DMS153 treated with DMSO at 0.1 percent for 48 hours (cell line): ENCODE measurements around the gene SAMD4B.
A peak's percentile ranks its signal among the peaks of the same experiment; 100 is the strongest.

Source experiments
- DNase-seq: peaks from one replicate; lab custom pipeline; 2025; ENCODE audit not compliant: unreplicated experiment; lab: John Stamatoyannopoulos, UW

Gene SAMD4B

DNA sequence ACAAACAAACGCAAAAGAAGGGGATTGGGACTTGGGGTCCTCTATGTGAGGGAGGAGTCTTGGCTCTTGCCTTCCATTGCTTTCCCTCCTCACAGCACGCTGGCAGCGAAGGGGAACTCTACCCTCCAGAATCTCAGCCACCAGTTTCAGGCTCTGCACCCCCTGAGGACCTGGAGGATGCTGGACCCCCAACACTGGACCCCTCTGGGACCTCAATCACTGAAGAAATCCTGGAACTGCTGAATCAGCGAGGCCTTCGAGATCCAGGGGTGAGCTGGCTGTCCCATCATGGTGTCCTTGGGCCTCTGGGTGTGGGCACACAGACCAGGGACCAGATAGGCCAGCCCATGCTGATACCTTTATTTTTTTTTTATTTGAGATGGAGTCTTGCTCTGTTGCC is 79.8 kb downstream of the SAMD4B start:
- DNase-seq: no peak

DNA sequence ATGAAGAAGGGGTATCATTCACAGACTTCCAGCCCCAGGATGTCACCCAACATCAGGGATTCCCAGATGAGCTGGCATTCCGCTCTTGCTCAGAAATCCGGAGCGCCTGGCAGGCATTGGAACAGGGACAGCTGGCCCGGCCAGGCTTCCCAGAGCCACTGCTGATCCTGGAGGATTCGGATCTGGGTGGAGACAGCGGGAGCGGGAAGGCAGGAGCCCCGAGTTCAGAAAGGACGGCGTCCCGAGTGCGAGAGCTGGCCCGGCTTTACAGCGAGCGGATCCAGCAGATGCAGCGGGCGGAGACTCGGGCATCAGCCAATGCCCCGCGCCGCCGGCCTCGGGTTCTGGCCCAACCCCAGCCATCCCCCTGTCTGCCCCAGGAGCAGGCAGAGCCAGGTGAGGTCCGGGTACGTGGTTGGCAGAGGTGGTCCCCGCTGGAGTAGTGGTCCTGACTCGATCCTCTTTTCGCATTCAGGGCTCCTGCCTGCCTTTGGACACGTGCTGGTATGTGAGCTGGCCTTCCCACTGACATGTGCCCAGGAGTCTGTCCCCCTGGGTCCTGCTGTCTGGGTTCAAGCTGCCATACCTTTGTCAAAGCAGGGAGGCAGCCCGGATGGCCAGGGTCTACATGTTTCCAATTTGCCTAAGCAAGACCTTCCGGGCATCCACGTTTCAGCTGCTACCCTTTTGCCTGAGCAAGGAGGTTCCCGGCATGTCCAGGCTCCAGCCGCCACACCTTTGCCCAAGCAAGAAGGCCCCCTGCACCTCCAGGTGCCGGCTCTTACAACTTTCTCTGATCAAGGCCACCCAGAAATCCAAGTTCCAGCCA is 81.3 kb downstream of the SAMD4B start:
- DNase-seq: no peak

DNA sequence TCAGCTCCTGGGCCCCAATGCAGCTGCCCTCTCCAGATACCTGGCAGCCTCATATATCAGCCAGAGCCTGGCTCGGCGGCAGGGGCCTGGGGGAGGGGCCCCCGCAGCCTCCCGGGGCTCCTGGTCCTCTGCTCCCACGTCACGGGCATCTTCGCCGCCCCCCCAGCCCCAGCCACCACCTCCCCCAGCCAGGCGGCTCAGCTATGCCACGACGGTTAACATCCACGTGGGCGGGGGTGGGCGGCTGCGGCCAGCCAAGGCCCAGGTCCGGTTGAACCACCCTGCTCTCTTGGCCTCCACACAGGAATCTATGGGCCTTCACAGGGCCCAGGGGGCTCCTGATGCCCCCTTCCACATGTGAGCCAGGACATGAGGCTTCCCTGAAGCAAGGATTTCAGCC is 82.7 kb downstream of the SAMD4B start:
- DNase-seq: no peak

GRCh38 chr19:39425744-39426143 is 83.5 kb downstream of the SAMD4B start:
- no peak for DNase-seq

GRCh38 chr19:39426170-39426569 is 83.9 kb downstream of the SAMD4B start:
- no peak for DNase-seq

DNA sequence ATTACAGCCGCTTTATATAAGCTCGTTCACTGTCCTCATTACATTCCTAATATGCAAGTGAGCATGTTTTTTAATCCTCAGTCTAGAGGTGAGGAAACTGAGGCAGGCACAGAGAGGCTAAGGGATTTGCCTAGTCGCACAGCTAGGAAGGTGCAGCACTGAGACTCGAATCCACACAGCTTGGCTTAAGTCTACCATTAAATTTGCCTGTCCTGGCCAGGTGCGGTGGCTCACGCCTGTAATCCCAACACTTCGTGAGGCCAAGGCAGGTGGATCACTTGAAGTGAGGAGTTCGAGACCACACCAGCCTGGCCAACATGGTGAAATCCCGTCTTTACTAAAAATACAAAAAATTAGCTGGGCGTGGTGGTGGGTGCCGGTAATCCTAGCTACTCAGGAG is 85.5 kb downstream of the SAMD4B start:
- DNase-seq: no peak

GRCh38 chr19:39428283-39429112 is 86.3 kb downstream of the SAMD4B start:
- DNase-seq: no peak

GRCh38 chr19:39430675-39431593 is 88.7 kb downstream of the SAMD4B start:
- DNase-seq: peak; percentile 78

DNA sequence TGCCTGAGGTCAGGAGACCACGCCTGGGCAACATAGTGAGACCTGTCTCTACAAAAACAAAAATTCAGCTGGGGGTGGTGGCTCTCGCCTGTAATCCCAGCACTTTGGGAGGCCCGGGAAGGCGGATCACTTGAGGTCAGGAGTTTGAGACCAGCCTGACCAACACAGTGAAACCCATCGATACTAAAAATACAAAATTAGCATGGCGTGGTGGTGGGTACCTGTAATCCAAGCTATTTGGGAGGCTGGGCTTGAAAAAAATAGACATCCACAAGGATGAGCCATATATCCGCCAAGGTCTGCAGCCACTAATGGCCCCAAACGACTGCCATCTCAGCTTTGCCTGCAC is 90.4 kb downstream of the SAMD4B start:
- DNase-seq: no peak

DNA sequence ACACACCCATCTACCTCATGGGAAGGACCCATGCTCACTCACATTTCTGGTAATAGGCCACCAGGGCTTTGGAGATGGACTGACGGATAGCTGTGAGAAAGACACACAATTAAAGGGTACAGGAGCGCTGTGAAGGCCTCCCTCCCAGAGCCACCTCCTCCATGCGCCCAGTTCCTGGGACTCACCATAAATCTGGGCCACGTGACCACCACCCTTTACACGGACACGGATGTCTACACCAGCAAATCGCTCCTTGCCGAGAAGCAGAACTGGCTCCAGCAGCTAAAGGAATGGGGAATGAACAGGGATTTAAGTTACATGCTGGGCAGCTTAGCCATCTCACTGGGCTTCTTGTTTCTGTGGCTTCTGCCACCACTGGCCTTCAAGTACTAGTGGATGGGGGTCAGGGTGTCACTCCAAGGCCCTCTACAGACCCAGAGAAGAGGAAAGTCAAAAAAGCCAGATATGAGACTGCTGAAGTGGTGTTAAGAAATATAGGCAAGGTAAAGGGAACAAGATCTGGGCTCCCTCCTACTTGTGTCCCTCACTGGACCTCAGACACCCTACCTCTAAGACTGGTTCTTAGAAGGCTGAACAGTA is 91.4 kb downstream of the SAMD4B start:
- DNase-seq: no peak

DNA sequence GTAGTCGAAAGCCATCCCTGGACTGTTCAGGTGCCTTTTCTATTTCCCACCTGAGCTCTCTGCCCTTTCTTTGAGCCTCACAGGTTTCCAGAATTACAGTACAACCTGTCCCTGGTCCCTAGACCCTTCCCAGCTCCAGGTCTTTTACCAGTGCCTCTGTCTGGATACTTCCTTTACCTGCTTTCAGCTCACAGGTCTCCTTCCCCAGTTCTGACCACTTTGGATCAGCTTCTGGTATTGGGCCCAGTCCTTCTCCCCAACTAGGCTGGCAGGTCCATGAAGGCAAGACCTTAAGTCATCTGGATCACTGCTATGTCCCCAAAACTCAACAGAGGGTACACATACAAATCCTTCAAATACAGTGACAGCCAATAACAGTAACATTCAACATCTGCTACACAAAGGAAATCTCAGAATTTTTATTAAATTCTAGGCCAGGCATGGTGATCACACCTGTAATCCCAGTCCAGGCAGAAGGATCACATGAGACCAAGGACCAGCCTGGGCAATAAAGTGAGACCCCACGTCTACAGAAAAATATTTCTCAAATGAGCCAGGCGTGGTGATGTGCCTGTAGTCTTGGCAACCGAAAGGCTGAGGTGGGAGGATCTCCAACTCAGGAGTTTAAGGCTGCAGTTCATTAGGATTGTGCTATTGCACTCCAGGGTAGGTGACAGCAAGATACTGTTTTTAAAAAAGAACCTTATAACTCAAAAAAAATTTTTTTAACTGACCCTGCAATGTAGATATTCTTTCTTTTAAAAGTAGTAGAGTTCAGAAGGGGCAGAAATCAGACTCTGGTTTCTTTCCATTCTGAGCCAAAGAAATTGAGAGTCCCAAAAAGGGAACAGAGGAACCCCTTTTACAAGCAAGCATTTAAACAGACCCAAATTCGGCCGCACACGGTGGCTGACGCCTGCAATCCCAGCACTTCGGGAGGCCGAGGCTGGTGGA is 92.2 kb downstream of the SAMD4B start:
- no peak for DNase-seq
